SK-N-MC (cell line): ENCODE measurements around the gene USB1.
"Not testable (repeated sequence)": the region's sequence is repeated elsewhere in the genome, so short reads cannot be mapped to it uniquely, and the experiment has no call there.

Source experiments
- EZH2 ChIP-seq: fragments of 200-600 bp; sonication (generic); IDR thresholded peaks from one replicate; pipeline ENCODE4 v1.6.1; 2017; ENCODE audit warnings: antibody characterized with exemption
- FOXP2 ChIP-seq: optimal IDR thresholded peaks from 2 replicates; pipeline ENCODE3; 2011; ENCODE audit warnings: mild to moderate bottlenecking, moderate library complexity; ENCODE audit not compliant: insufficient read depth; ENCODE audit errors: extremely low read length, control extremely low read depth
- POLR2AphosphoS5 ChIP-seq: IDR thresholded peaks from 2 replicates; pipeline ENCODE4 v1.6.1; 2012; ENCODE audit warnings: mild to moderate bottlenecking, low read depth, low read length, borderline replicate concordance

- not testable (repeated sequence) for TF ChIP-seq POLR2AphosphoS5, FOXP2, EZH2
These were observed 23.1 kb upstream of the USB1 start for GRCh38 chr16:57978070-57978465.
